Memory B cell (primary cell): ENCODE data around the gene PARN.
"Not testable (repeated sequence)": the region's sequence is repeated elsewhere in the genome, so short reads cannot be mapped to it uniquely, and the experiment has no call there.

Experiments used
- ATAC-seq: fragments of 150-1000 bp; cut with Tn5 transposase; 2 replicates; pipeline ENCODE4 v1.10.0; 2021; ENCODE audit warnings: low read depth, mild to moderate bottlenecking, moderate library complexity
- DNase-seq, 2 donors: peaks; one replicate each; pipeline ENCODE4 v3.0.0; 2022; ENCODE audit warnings: low spot score in 2 of 2
- H3K27ac Mint-ChIP-seq: one replicate; pipeline ENCODE4 v1.8.0; 2022; ENCODE audit warnings: mild to moderate bottlenecking, moderate library complexity, mixed read lengths
- H3K27me3 Mint-ChIP-seq: one replicate; pipeline ENCODE4 v1.8.0; 2022; ENCODE audit warnings: mixed read lengths
- H3K36me3 Mint-ChIP-seq: one replicate; pipeline ENCODE4 v1.8.0; 2022; ENCODE audit warnings: mild to moderate bottlenecking, mixed read lengths
- H3K4me1 Mint-ChIP-seq: one replicate; pipeline ENCODE4 v1.8.0; 2022; ENCODE audit warnings: mixed read lengths
- H3K4me3 Mint-ChIP-seq: one replicate; pipeline ENCODE4 v1.8.0; 2022; ENCODE audit warnings: mild to moderate bottlenecking, moderate library complexity, mixed read lengths
- H3K9me3 Mint-ChIP-seq: one replicate; pipeline ENCODE4 v1.8.0; 2022; ENCODE audit warnings: mixed read lengths

The PARN gene

DNA sequence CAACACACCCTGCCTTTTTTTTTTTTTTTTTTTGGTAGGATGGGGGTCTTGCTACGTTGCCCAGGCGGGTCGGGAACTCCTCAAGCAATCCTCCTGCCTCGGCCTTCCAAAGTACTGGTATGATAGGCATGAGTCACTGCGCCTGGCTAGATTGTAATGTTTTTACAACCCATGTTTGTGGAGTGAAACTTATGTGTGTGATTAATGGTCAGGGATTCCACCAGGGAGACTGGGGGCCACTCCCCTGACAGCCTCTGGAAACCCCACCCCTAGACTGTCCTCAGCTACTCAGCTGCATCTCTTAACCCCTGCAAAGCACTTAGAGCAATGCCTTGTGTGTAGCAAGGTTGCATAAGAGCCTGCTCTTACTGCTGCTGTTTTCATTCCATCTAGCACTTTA, 220.5 kb downstream of the PARN start:
- no peak overlapping the region for H3K4me3 Mint-ChIP-seq
- ATAC-seq (no peak), DNase-seq (no peak)
- H3K27ac Mint-ChIP-seq, result no peak overlapping the region
- H3K9me3 Mint-ChIP-seq, result no peaks in the 10 kb centered on the region
- no peaks in the 10 kb centered on the region for H3K36me3 Mint-ChIP-seq
- peaks cover 6% of the 10 kb centered on the region for H3K4me1 Mint-ChIP-seq
- H3K27me3 Mint-ChIP-seq, result no peaks in the 10 kb centered on the region

DNA sequence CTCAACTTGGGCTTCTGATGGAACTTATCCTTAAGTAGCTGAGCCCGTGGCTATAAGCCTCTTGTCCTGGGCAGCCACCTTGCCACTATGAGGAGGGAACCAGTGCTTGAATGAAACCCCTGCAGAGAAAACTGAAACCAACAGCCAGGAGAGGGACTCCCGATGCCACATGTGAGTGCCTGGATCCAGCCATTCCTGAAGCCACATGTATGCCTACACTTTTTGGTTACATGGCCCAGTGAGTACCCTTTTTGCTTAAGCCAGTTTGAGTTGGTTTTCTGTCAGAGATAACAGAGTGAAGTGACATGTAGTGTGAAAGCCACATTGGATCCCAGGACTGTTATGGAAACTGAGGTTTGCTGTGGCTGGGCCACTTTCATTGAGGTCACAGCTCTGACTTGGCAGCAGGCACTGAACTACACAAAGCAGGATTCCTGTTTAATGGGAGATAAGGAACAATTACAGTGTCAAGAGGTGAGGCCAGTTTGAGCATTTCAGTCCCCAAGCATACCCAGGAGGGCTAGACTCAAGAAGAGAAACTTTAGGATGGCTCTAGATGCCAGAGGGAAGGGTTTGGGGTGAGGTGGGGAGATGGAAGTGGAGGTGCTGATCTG, 222.2 kb downstream of the PARN start:
- DNase-seq (no peak), ATAC-seq (no peak)
- no peaks in the 10 kb centered on the region for H3K36me3 Mint-ChIP-seq
- H3K4me1 Mint-ChIP-seq, result peaks cover 6% of the 10 kb centered on the region
- H3K4me3 Mint-ChIP-seq, result no peak overlapping the region
- no peaks in the 10 kb centered on the region for H3K27me3 Mint-ChIP-seq
- H3K27ac Mint-ChIP-seq, result no peak overlapping the region
- H3K9me3 Mint-ChIP-seq, result no peaks in the 10 kb centered on the region

DNA sequence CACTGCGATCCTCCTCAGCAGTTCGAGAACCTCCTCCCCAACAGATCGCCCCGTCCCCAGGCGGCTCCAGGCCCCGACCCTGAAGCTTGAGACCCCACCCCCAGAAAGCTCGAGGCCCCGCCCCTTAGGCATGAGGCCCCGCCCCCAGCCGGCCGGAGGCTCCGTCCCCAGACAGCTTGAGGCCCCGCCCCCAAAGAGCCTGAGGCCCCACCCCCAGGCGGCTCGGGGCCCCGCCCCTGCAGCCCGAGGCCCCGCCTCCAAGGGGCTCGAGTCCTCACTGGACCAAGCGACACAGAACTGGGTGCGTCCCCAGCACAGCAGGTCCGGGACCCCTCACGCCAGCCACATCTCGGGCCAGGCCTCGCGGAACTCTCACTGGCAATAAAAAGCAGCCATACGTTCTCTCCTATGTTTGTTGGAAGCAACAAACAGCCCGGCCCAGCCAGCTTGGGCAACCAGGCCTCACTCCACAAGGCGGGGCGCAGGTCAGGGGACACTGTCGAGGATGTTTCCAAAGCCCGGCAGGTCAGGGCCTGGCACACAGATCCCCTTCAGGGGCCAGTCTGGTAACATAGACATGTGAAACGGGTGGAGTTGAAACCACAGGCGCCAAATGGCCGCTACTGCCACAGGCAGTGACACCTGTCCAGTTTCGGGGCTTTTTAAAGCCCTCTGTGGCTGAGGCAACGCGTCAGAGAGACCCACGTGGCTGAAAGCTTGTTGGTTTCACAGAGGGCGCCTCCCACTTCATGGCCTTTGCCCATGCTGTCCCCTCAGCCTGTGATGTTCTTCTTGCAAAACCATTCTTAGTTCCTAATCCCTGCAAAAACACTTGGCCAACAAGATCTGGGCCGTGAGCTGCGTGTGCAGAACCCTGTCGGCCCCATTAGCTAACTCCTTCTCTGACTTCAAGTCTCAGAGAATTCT, 224.2 kb downstream of the PARN start:
- Mint-ChIP-seq H3K9me3 (no peaks in the 10 kb centered on the region), H3K27ac (peak overlapping the region; percentile 75), H3K4me3 (peak overlapping the region; percentile 62), H3K4me1 (peaks cover 6% of the 10 kb centered on the region), H3K27me3 (no peaks in the 10 kb centered on the region), H3K36me3 (no peaks in the 10 kb centered on the region)
- peak; percentile 91 for ATAC-seq
- DNase-seq, result peak; percentile 40 to 46

DNA sequence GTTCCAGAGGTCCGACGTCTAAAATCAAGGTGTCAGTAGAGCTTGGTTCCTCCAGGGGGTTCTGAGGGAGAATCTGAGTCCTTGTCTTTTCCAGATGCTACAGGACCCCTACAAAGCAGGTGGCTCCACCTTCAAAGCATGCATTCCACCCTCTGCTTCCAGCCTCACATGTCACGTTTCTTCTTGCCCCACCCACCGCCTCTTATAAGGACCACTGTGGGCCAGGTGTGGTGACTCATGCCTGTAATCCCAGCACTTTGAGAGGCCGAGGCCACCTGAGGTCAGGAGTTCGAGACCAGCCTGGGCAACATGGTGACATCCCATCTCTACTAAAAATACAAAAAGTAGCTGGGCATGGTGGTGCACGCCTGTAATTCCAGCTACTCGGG, 227.1 kb downstream of the PARN start:
- not testable (repeated sequence) for H3K36me3 Mint-ChIP-seq, DNase-seq, H3K9me3 Mint-ChIP-seq, H3K27ac Mint-ChIP-seq, H3K4me3 Mint-ChIP-seq, H3K27me3 Mint-ChIP-seq, ATAC-seq, H3K4me1 Mint-ChIP-seq

DNA sequence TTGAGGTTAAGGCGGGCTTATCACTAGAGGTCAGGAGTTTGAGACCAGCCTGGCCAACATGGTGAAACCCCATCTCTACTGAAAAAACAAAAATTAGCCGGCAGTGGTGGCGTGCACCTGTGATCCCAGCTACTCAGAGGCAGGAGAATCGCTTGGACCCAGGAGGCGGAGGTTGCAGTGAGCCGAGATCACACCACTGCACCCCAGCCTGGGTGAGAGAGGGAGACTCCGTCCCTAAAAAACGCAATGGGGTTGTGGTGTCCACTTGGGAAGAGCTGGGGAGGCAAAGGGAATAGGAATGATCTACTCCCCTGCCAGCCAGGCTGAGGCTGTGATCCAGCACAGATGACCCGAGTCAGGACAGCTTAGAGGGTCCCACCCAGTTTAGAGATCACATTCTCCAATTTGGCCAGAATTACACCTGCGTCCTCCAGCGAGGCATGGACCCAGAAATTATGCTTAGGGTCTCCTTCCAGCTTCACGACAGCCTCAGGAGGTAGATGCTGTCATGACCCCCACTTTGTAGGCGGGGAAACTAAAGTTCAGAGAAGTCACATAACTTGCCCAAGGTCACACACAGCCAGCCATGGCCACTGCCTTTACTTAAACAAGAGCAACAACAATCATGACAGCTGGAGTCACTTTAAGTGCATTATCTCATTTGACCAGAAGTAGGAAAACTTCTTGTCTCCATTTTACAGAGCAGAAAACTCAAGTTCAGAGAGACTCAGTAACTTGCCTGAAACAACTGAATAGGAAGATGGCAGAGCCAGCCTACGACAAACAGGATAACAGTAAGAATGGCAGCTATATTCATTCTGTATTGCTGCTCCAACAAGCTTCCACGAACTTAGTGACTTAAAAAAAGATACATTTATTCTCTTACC, 227.7 kb downstream of the PARN start:
- H3K27me3 Mint-ChIP-seq, ATAC-seq, H3K4me1 Mint-ChIP-seq, H3K27ac Mint-ChIP-seq, H3K9me3 Mint-ChIP-seq, DNase-seq, H3K4me3 Mint-ChIP-seq, H3K36me3 Mint-ChIP-seq: not testable (repeated sequence)

DNA sequence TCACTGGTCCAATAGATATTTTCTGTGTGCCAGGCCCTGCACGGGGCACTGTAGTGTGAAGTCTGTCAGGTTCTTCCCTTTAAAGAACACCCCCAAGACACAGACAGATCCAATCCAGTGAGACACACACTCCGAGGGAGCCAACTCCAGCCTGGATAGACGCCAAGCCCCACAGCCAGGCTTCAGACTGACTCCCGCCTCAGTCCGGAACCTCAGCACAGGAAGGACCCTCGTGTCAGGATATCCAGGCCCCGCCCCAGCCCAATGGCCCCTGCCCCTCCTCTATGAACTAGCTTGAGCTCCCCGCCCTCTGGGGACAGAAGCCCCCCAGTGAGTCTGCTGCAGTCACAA, 228.4 kb downstream of the PARN start:
- not testable (repeated sequence) for H3K36me3 Mint-ChIP-seq, H3K4me3 Mint-ChIP-seq, H3K4me1 Mint-ChIP-seq, ATAC-seq, H3K9me3 Mint-ChIP-seq, DNase-seq, H3K27ac Mint-ChIP-seq, H3K27me3 Mint-ChIP-seq

DNA sequence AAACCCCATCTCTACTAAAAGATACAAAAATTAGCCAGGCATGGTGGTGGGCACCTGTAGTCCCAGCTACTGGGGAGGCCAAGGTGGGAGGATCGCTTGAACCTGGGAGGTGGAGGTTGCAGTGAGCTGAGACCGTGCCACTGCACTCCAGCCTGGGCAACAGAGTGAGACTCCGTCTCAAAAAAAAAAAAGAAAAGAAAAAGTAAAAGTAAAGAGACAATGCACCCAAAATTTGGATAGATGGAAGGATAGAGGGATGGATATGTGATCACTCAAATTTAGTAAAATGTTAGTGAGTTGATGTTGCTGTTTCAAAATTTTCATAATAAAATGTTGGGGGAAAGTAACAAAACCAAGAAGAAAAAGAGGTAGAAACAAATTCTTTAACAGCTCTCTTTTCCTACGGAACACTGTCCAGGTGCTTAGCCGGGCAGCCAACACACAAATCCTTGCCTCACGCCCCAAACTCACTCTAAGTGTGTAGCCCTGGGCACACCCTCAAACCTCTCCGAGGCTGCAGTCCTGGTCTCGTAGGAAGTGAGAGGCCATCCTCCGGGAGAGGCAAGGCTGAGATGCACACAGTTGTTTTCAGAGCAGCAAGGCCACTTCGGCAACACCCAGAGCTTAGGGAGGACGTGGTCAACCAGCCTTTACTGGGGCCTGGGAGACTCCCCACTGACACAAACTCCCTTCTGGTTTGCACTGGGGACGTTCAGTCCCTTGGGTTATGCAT, 228.9 kb downstream of the PARN start:
- not testable (repeated sequence) for H3K27ac Mint-ChIP-seq, H3K4me3 Mint-ChIP-seq, H3K27me3 Mint-ChIP-seq, H3K9me3 Mint-ChIP-seq, H3K4me1 Mint-ChIP-seq, ATAC-seq, H3K36me3 Mint-ChIP-seq, DNase-seq

DNA sequence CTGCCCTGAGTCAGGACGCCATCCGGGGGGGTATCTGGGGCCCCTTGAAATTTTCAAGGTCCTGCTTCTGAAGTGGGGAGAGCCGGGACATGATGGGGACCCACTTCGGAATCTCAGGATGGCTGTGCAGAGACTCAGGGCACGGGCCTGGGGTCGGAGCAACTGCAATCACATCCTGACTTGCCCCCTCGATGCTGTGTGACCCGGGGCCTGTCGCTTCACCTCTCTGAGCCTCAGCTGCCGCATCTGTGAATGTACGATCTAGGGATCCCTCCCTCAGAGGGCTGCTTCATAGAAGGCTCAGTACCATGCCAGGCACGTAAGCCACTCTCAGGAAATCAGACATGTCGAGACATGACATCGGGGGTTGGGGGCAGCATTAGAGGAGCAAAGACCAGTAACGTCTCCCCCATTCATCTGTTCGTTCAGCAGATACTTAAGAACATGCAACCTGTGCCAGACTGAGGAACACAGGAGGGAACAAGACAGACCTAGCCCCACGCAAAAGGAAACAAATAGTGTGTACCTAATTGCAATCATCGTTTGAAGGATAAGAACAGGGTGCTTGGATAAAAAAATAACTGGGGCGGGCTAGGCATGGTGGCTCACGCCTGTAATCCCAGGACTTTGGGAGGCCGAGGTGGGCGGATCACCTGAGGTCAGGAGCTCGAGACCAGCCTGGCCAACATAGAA, 229.6 kb downstream of the PARN start:
- H3K36me3 Mint-ChIP-seq, result no peaks in the 10 kb centered on the region
- DNase-seq, result no peak
- no peaks in the 10 kb centered on the region for H3K4me1 Mint-ChIP-seq
- H3K27me3 Mint-ChIP-seq, result peaks cover 3% of the 10 kb centered on the region
- no peak overlapping the region for H3K4me3 Mint-ChIP-seq
- H3K9me3 Mint-ChIP-seq, result no peaks in the 10 kb centered on the region
- ATAC-seq, result no peak
- no peak overlapping the region for H3K27ac Mint-ChIP-seq

DNA sequence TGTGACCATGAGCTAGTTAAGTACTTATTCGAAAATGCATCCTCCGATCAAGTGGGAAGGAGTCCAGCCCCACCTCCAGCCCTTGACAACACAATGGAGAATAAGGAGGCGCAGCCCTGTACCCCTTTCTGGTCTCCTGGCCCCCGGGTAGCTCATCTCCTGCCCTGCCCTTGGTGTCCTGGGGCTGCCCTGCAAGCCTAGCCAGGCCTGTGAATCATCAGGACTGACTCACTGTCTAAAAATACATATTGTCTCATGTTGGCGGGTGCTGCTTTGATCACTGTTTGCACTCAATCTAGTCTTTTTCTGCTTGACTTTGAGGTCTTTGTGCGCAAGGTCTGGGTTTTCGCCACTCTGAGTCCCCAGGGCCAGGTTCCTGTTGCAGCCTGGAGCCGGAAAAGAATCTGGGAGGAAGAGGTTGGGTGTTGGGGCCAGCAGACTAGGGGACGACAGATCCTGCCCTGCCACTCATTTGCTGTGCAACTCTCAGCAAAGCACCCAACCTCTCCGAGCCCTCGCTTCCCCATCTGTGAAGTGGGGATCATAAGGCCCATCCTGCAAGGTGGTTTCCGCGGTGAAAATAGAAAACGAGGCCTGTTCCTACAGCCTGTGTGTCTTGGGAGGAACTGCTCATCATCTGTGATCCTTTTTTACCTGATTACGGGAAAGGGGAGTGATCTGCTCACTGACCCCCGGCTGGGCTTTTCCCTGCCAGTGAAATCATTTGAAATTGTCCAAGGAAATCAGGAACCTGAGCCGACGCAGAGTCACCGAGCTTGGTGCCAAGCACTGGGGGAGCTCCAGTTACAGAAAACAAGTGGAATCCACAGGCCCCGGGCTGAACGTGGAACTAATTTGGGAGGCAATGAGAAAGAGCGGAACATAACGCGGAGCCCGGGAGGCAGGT, 230.4 kb downstream of the PARN start:
- peaks cover 3% of the 10 kb centered on the region for H3K27me3 Mint-ChIP-seq
- ATAC-seq (no peak), DNase-seq (no peak)
- no peaks in the 10 kb centered on the region for H3K4me1 Mint-ChIP-seq
- H3K4me3 Mint-ChIP-seq, result no peak overlapping the region
- no peaks in the 10 kb centered on the region for H3K9me3 Mint-ChIP-seq
- H3K36me3 Mint-ChIP-seq, result no peaks in the 10 kb centered on the region
- H3K27ac Mint-ChIP-seq, result no peak overlapping the region

DNA sequence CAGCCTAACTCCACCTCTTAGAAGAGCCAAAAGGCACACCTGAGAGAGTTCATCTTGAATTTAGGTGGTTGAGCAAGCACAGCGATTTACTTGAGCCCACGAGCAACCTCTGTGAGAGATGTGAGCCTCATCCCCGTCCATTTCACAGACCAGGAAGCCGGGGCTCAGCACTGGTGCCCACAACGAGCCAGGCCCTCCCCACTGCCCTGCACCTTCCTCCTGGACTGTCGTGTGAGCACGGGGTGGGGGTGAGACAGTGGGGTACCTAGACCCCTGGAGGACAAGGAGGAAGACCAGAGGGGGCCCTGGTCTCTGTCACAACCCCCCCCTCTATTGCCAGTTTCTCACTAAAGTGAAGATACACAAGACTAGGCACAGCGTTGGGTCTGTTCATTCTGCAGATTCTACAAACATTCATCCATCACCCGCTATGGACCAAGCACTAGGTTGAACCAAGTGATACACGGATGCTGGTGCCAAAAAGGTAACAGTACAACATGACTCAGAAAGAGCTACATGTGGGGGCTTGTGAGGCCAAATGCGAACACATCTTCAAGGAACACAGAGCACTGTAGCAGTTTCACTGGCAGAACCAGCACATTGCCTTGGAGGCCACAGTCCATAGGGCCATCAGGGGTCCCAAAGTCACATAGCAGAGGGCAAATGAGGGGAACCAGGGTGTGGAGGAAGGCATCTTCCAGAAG, 231.9 kb downstream of the PARN start:
- no peak overlapping the region for H3K4me3 Mint-ChIP-seq
- no peak for ATAC-seq
- no peaks in the 10 kb centered on the region for H3K36me3 Mint-ChIP-seq
- no peaks in the 10 kb centered on the region for H3K9me3 Mint-ChIP-seq
- peaks cover 3% of the 10 kb centered on the region for H3K27me3 Mint-ChIP-seq
- DNase-seq, result no peak
- H3K27ac Mint-ChIP-seq, result no peak overlapping the region
- no peaks in the 10 kb centered on the region for H3K4me1 Mint-ChIP-seq

DNA sequence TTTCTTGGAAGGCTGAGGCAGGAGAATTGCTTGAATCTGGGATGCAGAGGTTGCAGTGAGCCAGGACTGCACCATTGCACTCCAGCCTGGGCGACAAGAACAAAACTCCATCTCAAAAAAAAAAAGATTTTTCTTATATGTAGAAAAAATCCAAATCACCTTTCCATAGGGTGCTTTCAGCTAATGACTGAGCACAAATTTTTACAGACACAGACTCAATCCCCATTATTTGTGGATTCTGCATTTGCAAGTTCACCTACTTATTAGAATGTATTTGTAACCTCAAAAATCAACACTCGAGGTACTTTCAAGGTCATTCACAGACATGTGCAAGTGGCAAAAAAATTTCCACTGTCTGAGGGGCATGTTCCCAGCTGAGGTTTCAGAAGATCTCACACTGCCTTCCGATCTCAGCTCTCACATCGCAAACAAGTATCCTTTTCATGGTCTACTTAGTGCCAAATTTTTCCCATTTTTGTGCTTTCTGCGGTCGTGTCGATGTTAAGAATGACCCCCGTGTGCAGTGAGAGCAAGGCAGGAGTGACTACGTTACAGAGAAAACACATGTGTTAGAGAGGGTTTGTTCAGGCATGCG, 234.3 kb downstream of the PARN start:
- H3K27ac Mint-ChIP-seq, ATAC-seq, H3K4me3 Mint-ChIP-seq, H3K9me3 Mint-ChIP-seq, H3K4me1 Mint-ChIP-seq, H3K36me3 Mint-ChIP-seq, H3K27me3 Mint-ChIP-seq, DNase-seq: not testable (repeated sequence)

DNA sequence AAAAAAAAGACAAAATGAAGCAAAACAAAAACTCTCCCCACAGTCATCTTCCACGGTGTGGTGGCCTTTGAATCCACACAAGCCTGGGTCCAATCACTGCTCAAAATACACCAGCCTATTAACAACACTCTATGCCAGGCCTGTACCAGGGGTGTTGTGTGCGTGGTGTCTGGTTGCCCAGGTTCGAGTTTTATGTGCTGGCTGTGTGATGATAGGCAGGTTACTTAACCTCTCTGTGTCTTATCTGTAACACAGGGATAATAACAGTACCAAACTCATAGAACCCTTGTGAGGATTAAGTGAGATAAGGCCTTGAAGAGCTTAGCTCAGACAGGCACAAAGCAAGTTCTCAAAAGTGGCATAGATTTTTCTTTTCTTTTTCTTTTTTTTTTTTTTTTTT, 235.2 kb downstream of the PARN start:
- Mint-ChIP-seq H3K9me3 (no peaks in the 10 kb centered on the region), H3K27me3 (no peaks in the 10 kb centered on the region), H3K4me1 (no peaks in the 10 kb centered on the region), H3K27ac (no peak overlapping the region), H3K36me3 (no peaks in the 10 kb centered on the region), H3K4me3 (no peak overlapping the region)
- no peak for DNase-seq
- ATAC-seq, result no peak
